Activated naive CD4-positive, alpha-beta T cell treated with anti-CD3 and anti-CD28 coated beads, Interleukin-2, amount 10 ng/mL, durations not matched to agents 7 days and 5 days (primary cell): ENCODE results near the gene EXOSC5.
"Not testable (repeated sequence)": the region's sequence is repeated elsewhere in the genome, so short reads cannot be mapped to it uniquely, and the experiment has no call there.

Source experiments
- CTCF ChIA-PET: fragments of 350-600 bp; sonication (Branson Sonifier 250); formaldehyde crosslinking; loops from one replicate; lab custom pipeline; 2021; ENCODE audit warnings: antibody characterized with exemption; lab: Charles Lee
- DNase-seq: peaks from one replicate; pipeline ENCODE4 v3.0.0-alpha.2; 2020
- H3K27ac Mint-ChIP-seq: one replicate; pipeline ENCODE4 v1.8.0; 2021; ENCODE audit warnings: mild to moderate bottlenecking, moderate library complexity, mixed read lengths
- H3K27me3 Mint-ChIP-seq: one replicate; pipeline ENCODE4 v1.8.0; 2021; ENCODE audit warnings: mild to moderate bottlenecking, mixed read lengths
- H3K36me3 Mint-ChIP-seq: one replicate; pipeline ENCODE4 v1.8.0; 2021; ENCODE audit warnings: mixed read lengths
- H3K4me1 Mint-ChIP-seq: one replicate; pipeline ENCODE4 v1.8.0; 2021; ENCODE audit warnings: mixed read lengths
- H3K4me3 Mint-ChIP-seq: one replicate; pipeline ENCODE4 v1.8.0; 2021; ENCODE audit warnings: mild to moderate bottlenecking, moderate library complexity, mixed read lengths
- H3K9me3 Mint-ChIP-seq: one replicate; pipeline ENCODE4 v1.8.0; 2021; ENCODE audit warnings: mixed read lengths

Gene EXOSC5

DNA sequence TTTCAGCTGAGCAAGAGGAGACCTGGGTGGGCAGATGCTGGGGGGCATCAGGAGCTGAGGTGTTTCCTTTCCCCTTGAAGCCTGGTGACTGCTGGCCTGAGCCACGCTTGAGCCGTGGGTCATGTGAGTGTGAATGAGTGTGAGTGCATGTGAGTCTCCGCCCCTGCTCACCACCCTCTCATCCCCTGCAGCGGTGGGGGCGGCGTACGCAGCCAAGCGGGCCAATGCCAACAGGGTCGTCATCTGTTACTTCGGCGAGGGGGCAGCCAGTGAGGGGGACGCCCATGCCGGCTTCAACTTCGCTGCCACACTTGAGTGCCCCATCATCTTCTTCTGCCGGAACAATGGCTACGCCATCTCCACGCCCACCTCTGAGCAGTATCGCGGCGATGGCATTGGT lies 24.8 kb upstream of the EXOSC5 start:
- CTCF ChIA-PET: no interaction called here
- no peak for DNase-seq
- peaks cover 5% of the 10 kb centered on the region for H3K4me1 Mint-ChIP-seq
- H3K36me3 Mint-ChIP-seq: peaks cover 17% of the 10 kb centered on the region
- no peak overlapping the region for H3K27ac Mint-ChIP-seq
- no peaks in the 10 kb centered on the region for H3K9me3 Mint-ChIP-seq
- no peaks in the 10 kb centered on the region for H3K27me3 Mint-ChIP-seq
- no peak overlapping the region for H3K4me3 Mint-ChIP-seq

DNA sequence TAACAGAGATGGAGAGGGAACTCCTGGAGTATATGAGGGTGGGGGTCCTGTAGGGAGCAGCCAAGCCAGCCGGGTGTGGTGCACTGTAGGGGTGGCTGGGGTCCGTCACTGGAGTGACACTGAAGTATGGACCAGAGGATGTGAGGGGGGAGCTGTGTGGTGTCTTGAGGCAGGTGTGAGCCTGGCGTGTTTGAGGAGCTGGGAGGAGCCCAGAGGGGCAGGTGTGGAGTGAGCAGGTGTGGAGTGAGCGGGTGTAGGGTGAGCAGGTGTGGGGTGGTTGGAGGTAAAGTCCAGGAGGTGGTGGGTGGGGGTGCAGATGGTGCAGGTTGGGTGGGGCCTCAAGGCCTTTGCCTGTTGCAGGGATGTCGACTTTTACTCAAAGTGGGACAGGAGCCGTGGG lies 24.2 kb upstream of the EXOSC5 start:
- Mint-ChIP-seq H3K9me3 (no peaks in the 10 kb centered on the region), H3K27ac (peak overlapping the region; percentile 30), H3K27me3 (no peaks in the 10 kb centered on the region), H3K4me3 (no peak overlapping the region), H3K4me1 (peaks cover 2% of the 10 kb centered on the region), H3K36me3 (peaks cover 18% of the 10 kb centered on the region)
- no peak for DNase-seq
- CTCF ChIA-PET: no interaction called here

DNA sequence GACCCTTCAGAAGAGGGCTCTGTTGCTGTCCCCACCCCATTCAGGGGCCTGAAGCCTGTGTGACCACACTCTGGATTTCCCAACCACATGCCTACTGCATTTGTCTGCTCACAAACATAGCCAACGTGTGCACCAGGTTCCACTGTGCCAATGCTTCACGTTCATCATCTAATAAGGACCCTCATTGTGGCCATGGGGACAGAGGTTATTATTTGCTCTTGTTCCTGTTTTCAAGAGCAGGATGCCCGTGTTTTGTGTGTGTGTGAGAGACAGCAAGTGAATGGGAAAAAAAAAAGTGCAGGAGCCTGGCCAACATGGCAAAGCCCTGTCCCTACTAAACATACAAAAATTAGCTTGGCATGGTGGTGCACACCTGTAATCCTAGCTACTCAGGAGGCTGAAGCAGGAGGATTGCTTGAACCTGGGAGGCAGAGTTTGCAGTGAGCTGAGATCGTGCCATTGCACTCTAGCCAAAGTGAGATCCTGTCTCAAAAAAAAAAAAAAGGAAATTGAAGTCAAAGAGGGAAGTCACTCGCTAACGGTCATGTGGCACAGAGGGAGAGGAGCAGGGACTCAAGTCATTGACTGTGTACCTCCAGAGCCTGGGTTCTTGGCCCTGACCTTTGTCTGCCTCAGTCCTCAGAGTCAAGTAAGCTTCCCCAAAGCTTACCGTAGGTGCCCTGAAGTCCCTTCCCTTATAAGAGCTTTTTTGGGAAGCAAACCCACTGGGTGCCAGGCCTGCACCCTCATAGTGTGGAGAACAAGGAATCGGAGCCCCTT lies 23.1 kb upstream of the EXOSC5 start:
- Mint-ChIP-seq H3K4me1 (no peaks in the 10 kb centered on the region), H3K36me3 (peaks cover 19% of the 10 kb centered on the region), H3K4me3 (no peak overlapping the region), H3K27ac (no peak overlapping the region), H3K9me3 (no peaks in the 10 kb centered on the region), H3K27me3 (no peaks in the 10 kb centered on the region)
- DNase-seq: no peak
- CTCF ChIA-PET: no interaction called here

- no peak overlapping the region for H3K27ac Mint-ChIP-seq
These were observed 19.1 kb upstream of the EXOSC5 start for GRCh38 chr19:41416194-41416674.

DNA sequence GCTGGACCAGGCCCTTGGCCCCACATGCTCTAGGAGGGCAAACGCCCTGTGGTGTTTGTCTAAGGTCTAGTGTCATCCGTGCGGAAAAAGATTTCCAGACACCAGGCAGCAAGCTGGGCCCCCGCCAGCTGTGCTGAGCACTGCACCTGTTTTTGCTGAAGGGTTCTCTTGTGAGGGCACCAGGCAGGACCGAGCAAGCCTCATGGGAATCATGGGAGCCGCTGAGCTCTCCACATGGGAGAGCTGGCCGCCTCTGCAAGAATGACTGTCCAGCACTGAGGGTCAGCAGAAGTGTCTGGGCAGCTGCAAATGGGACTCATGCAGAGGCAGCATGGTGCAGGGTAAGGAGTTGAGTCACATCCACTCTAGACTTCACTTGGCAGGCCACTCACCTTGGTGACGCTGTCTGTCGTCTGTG lies 18.0 kb upstream of the EXOSC5 start:
- no peak for DNase-seq
- CTCF ChIA-PET: interaction anchor here (0.6 kb wide), 1 partner anchor 9 kb away, joined by 5 read pairs; no protein-coding TSS in a partner anchor
- Mint-ChIP-seq H3K36me3 (peaks cover 27% of the 10 kb centered on the region), H3K4me1 (peaks cover 1% of the 10 kb centered on the region), H3K27ac (no peak overlapping the region), H3K4me3 (no peak overlapping the region), H3K9me3 (no peaks in the 10 kb centered on the region), H3K27me3 (no peaks in the 10 kb centered on the region)

More at GRCh38 chr19:41416194-41416674, 19.1 kb upstream of the EXOSC5 start:
- no peak for DNase-seq
- no peak overlapping the region for H3K4me3 Mint-ChIP-seq
- CTCF ChIA-PET: no interaction called here
- no peaks in the 10 kb centered on the region for H3K4me1 Mint-ChIP-seq
- H3K36me3 Mint-ChIP-seq: peaks cover 28% of the 10 kb centered on the region
- H3K9me3 Mint-ChIP-seq: no peaks in the 10 kb centered on the region
- no peaks in the 10 kb centered on the region for H3K27me3 Mint-ChIP-seq

DNA sequence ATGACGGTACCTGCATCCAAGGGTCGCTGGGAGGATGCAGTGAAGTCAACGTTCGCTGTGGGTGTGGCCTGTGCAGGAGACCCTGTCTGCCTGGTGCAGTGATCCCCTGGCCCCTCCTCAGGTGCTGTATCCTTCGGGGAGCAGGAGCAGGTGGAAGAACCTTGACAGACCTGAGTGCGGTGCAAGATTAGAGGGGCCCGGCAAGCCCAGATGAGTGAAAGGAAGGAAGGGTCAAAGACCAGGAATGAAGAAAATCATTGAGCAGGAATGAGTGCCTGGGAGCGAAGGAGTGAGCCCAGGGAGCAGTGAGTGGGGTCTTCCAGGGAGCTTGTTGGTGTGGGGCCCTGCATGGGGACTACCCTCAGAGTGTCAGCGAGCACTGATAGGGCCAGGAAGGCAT lies 17.3 kb upstream of the EXOSC5 start:
- CTCF ChIA-PET: no interaction called here
- Mint-ChIP-seq H3K27me3 (no peaks in the 10 kb centered on the region), H3K9me3 (no peaks in the 10 kb centered on the region), H3K36me3 (peaks cover 27% of the 10 kb centered on the region), H3K4me1 (peaks cover 7% of the 10 kb centered on the region), H3K4me3 (no peak overlapping the region), H3K27ac (no peak overlapping the region)
- DNase-seq: no peak

- H3K9me3 Mint-ChIP-seq: no peaks in the 10 kb centered on the region
- H3K27ac Mint-ChIP-seq: no peak overlapping the region
- H3K4me3 Mint-ChIP-seq: no peak overlapping the region
- DNase-seq: no peak
- CTCF ChIA-PET: no interaction called here
- no peaks in the 10 kb centered on the region for H3K27me3 Mint-ChIP-seq
- peaks cover 11% of the 10 kb centered on the region for H3K4me1 Mint-ChIP-seq
- H3K36me3 Mint-ChIP-seq: peaks cover 25% of the 10 kb centered on the region
These were observed 16.8 kb upstream of the EXOSC5 start for GRCh38 chr19:41413947-41414346.

DNA sequence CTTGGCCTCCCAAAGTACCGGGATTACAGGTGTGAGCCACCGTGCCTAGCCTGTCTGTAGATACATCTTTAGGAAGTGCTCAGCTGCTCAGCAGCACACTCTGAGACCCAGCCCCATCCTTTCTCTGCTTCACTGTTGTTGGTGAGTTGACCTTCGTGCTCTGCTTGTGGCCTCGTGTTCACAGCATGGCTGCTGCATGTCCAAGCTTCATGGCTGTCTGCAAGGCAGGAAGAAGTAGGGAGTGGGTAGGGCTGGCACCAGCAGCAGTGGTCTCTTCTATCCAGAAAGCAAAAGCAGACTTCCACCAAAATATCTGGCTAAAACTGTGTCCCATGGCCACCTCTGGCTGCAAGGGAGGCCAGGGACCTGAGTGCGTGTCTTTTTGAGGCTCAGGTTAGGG lies 15.8 kb upstream of the EXOSC5 start:
- Mint-ChIP-seq H3K9me3 (no peaks in the 10 kb centered on the region), H3K4me1 (peaks cover 11% of the 10 kb centered on the region), H3K27ac (no peak overlapping the region), H3K36me3 (peaks cover 21% of the 10 kb centered on the region), H3K4me3 (no peak overlapping the region), H3K27me3 (no peaks in the 10 kb centered on the region)
- CTCF ChIA-PET: no interaction called here
- no peak for DNase-seq

- no peak for DNase-seq
- CTCF ChIA-PET: no interaction called here
- Mint-ChIP-seq H3K9me3 (no peaks in the 10 kb centered on the region), H3K36me3 (peaks cover 18% of the 10 kb centered on the region), H3K4me1 (peaks cover 11% of the 10 kb centered on the region), H3K27ac (no peak overlapping the region), H3K4me3 (no peak overlapping the region), H3K27me3 (no peaks in the 10 kb centered on the region)
These were observed 14.8 kb upstream of the EXOSC5 start for GRCh38 chr19:41411968-41412265.

- Mint-ChIP-seq H3K9me3 (no peaks in the 10 kb centered on the region), H3K27me3 (no peaks in the 10 kb centered on the region), H3K27ac (no peak overlapping the region), H3K4me1 (peaks cover 11% of the 10 kb centered on the region), H3K36me3 (peaks cover 17% of the 10 kb centered on the region), H3K4me3 (no peak overlapping the region)
- no peak for DNase-seq
- CTCF ChIA-PET: no interaction called here
These were observed 14.2 kb upstream of the EXOSC5 start for GRCh38 chr19:41411100-41411967.

DNA sequence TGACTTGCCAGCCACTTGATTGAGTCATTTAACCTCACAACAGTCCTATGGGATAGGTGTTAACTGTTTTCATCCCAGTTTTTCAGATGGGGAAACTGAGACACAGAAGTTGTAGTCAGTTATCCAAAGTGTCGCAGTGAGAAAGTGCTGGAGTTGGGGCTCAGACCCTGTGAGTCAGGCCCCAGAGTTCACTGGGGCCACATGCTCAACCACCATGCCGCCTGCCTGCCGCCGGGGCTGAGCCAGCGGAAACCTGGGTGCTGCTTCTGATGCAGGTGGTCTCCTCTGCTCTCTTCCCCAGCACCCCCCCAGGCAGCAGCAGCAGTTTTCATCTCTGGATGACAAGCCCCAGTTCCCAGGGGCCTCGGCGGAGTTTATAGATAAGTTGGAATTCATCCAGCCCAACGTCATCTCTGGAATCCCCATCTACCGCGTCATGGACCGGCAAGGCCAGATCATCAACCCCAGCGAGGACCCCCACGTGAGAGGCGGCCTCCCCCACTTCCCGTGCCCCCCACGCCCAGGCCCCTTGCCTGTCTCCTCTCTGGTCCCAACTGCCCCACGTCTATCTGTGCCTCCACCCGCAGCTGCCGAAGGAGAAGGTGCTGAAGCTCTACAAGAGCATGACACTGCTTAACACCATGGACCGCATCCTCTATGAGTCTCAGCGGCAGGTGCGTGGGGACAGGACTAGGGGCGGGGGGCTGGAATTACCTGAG lies 13.3 kb upstream of the EXOSC5 start:
- no peak for DNase-seq
- Mint-ChIP-seq H3K27ac (peak overlapping the region; percentile 16), H3K4me1 (peaks cover 12% of the 10 kb centered on the region), H3K27me3 (no peaks in the 10 kb centered on the region), H3K9me3 (no peaks in the 10 kb centered on the region), H3K4me3 (no peak overlapping the region), H3K36me3 (peaks cover 15% of the 10 kb centered on the region)
- CTCF ChIA-PET: no interaction called here

- no peaks in the 10 kb centered on the region for H3K27me3 Mint-ChIP-seq
- CTCF ChIA-PET: no interaction called here
- H3K36me3 Mint-ChIP-seq: peaks cover 12% of the 10 kb centered on the region
- H3K27ac Mint-ChIP-seq: no peak overlapping the region
- H3K4me1 Mint-ChIP-seq: peaks cover 16% of the 10 kb centered on the region
- H3K9me3 Mint-ChIP-seq: no peaks in the 10 kb centered on the region
- no peak for DNase-seq
- no peak overlapping the region for H3K4me3 Mint-ChIP-seq
These were observed 12.1 kb upstream of the EXOSC5 start for GRCh38 chr19:41409288-41409687.

GRCh38 chr19:41408846-41409245 lies 11.7 kb upstream of the EXOSC5 start:
- H3K27ac Mint-ChIP-seq, DNase-seq, H3K36me3 Mint-ChIP-seq, H3K9me3 Mint-ChIP-seq, H3K27me3 Mint-ChIP-seq, CTCF ChIA-PET, H3K4me3 Mint-ChIP-seq: not testable (repeated sequence)
- peaks cover 16% of the 10 kb centered on the region for H3K4me1 Mint-ChIP-seq

DNA sequence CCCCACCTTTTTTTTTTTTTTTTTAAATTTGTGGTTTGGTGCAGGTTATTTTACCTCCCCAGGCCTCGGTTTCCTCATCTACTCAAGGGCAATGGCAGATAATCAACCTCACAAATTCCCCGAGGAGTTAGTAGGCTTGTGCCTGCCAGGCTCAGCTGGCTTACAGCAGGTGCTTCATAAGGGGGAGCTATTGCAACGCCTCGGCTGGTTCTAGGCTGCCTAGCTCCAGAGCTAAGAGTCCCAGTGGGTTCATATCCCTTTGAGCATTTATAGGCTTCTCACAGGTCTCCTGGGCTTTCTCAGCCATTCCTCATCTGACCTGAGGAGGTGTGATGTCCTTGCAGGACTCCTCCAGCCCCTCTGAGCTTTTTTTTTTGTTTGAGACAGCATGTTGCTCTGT lies 11.1 kb upstream of the EXOSC5 start:
- no peak overlapping the region for H3K27ac Mint-ChIP-seq
- CTCF ChIA-PET: no interaction called here
- DNase-seq: no peak

More for the DNA sequence above, 11.1 kb upstream of the EXOSC5 start:
- peaks cover 6% of the 10 kb centered on the region for H3K36me3 Mint-ChIP-seq
- H3K4me3 Mint-ChIP-seq: no peak overlapping the region
- H3K27me3 Mint-ChIP-seq: no peaks in the 10 kb centered on the region
- H3K4me1 Mint-ChIP-seq: peaks cover 16% of the 10 kb centered on the region
- no peaks in the 10 kb centered on the region for H3K9me3 Mint-ChIP-seq
